Measurements from ENCODE around the gene GPR32.
A peak's percentile ranks its signal among the peaks of the same experiment; 100 is the strongest.
"Not testable (repeated sequence)": the region's sequence is repeated elsewhere in the genome, so short reads cannot be mapped to it uniquely, and the experiment has no call there.

The GPR32 gene

DNA sequence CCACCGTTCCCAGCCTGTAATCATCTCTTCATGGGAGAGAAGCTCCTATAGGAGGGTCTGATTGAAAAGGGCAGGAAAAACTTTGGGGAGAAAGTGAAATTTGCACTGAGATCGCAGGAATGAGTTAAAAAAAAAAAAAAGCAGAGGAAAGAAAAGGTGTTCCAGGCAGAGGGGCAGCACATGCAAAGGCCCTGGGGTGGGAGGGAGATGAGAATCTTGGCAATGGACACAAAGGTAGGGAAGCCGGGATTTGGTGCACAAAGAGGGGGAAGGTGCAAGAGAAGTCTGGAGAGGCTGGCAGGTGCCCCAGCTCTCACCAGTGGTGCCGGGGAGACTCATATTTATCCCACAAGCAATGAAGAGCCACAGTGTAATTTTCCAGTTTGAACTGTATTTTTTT lies 16.4 kb upstream of the GPR32 start:
- no peak overlapping the region for H3K23ac ChIP-seq (ENCODE audit: low read length)
- H3K79me2 ChIP-seq (ENCODE audit: control insufficient read depth, insufficient read depth, low read length) = no peaks in the 10 kb centered on the region
- no peaks in the 10 kb centered on the region for H3K79me1 ChIP-seq (ENCODE audit: low read length)
- no peaks in the 10 kb centered on the region for H3K27me3 ChIP-seq (ENCODE audit: insufficient read depth, low read length, poor library complexity)
- DNase-seq = no peak
- H2BK120ac ChIP-seq (ENCODE audit: low read depth, low read length) = no peak overlapping the region
- H3K4me3 ChIP-seq (ENCODE audit: low read length) = no peak overlapping the region
- no peaks in the 10 kb centered on the region for H3K36me3 ChIP-seq (ENCODE audit: control insufficient read depth, insufficient read depth, low read length)
- no peaks in the 10 kb centered on the region for H3K4me1 ChIP-seq (ENCODE audit: control insufficient read depth, low read depth, low read length)
- no peak overlapping the region for H3K4ac ChIP-seq (ENCODE audit: low read depth, low read length)
- no peak overlapping the region for H3K56ac ChIP-seq (ENCODE audit: low read length)
- no peak overlapping the region for H2BK15ac ChIP-seq (replicated peaks; ENCODE audit: low read depth)
- no peak overlapping the region for H3K4me2 ChIP-seq (ENCODE audit: low read length)
- no CpG with 5 or more reads among the region's 4 CpGs for WGBS (ENCODE audit: extremely low coverage, insufficient coverage, low lambda C conversion rate)
- no peak overlapping the region for H3K18ac ChIP-seq (ENCODE audit: low read length)
- H3K27ac ChIP-seq (ENCODE audit: low read depth, low read length) = no peak overlapping the region
- no peak overlapping the region for H2BK5ac ChIP-seq (ENCODE audit: low read length)
- H3K9ac ChIP-seq (ENCODE audit: low read length) = no peak overlapping the region
- H2AK5ac ChIP-seq (ENCODE audit: low read length) = no peak overlapping the region
- H4K8ac ChIP-seq (ENCODE audit: low read depth, low read length) = no peak overlapping the region
- H4K5ac ChIP-seq (ENCODE audit: low read length) = no peak overlapping the region

DNA sequence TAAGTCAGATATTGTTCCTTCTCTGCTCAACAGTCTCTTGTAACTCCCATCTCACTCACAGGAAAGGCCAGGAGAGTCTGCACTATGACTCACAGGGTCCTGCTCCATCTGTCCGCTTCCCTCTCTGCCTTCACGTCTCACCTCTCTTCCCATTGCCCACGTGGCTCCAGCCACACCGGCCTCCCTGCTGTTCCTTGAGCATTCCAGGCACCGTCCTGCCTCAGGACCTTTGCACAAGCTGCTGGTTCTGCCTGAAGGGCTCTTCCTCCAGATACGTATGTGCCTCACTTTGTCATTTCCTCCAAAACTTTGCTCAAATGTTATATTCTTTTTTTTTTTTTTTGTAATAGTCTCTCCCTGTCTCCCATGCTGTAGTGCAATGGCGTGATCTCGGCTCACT lies 14.0 kb upstream of the GPR32 start:
- not testable (repeated sequence) for H2BK15ac ChIP-seq (replicated peaks; ENCODE audit: low read depth); H2BK120ac ChIP-seq (ENCODE audit: low read depth, low read length); H3K56ac ChIP-seq (ENCODE audit: low read length); H3K23ac ChIP-seq (ENCODE audit: low read length); H3K4ac ChIP-seq (ENCODE audit: low read depth, low read length); DNase-seq; H3K27me3 ChIP-seq (ENCODE audit: insufficient read depth, low read length, poor library complexity); H3K9ac ChIP-seq (ENCODE audit: low read length); H3K4me3 ChIP-seq (ENCODE audit: low read length); H2BK5ac ChIP-seq (ENCODE audit: low read length); H3K79me1 ChIP-seq (ENCODE audit: low read length); H3K4me1 ChIP-seq (ENCODE audit: control insufficient read depth, low read depth, low read length); H3K18ac ChIP-seq (ENCODE audit: low read length); H4K8ac ChIP-seq (ENCODE audit: low read depth, low read length); H4K5ac ChIP-seq (ENCODE audit: low read length); H3K4me2 ChIP-seq (ENCODE audit: low read length); H3K36me3 ChIP-seq (ENCODE audit: control insufficient read depth, insufficient read depth, low read length); H3K27ac ChIP-seq (ENCODE audit: low read depth, low read length); H2AK5ac ChIP-seq (ENCODE audit: low read length); H3K79me2 ChIP-seq (ENCODE audit: control insufficient read depth, insufficient read depth, low read length)
- no CpG with 5 or more reads among the region's 8 CpGs for WGBS (ENCODE audit: extremely low coverage, insufficient coverage, low lambda C conversion rate)

DNA sequence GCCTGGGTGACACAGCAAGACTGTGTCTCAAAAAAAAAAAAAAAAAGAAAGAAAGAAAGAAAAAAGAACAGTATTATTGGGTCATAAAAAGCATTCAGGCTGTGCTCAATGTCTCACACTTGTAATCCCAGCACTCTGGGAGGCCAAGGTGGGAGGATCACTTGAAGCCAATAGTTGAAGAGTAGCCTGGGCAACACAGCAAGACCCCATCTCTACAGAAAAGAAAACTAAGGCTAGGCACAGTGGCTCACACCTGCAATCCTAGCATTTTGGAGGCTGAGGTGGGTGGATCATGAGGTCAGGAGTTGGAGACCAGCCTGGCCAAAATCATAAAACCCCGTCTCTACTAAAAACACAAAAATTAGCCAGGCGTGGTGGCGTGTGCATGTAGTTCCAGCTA lies 12.6 kb upstream of the GPR32 start:
- H3K79me1 ChIP-seq (ENCODE audit: low read length); H3K4ac ChIP-seq (ENCODE audit: low read depth, low read length); H2BK120ac ChIP-seq (ENCODE audit: low read depth, low read length); H2BK15ac ChIP-seq (replicated peaks; ENCODE audit: low read depth); H3K4me1 ChIP-seq (ENCODE audit: control insufficient read depth, low read depth, low read length); H3K56ac ChIP-seq (ENCODE audit: low read length); H3K4me2 ChIP-seq (ENCODE audit: low read length); DNase-seq; H2AK5ac ChIP-seq (ENCODE audit: low read length); H3K79me2 ChIP-seq (ENCODE audit: control insufficient read depth, insufficient read depth, low read length); H2BK5ac ChIP-seq (ENCODE audit: low read length); H3K4me3 ChIP-seq (ENCODE audit: low read length); H4K8ac ChIP-seq (ENCODE audit: low read depth, low read length); H3K27me3 ChIP-seq (ENCODE audit: insufficient read depth, low read length, poor library complexity); H3K18ac ChIP-seq (ENCODE audit: low read length); H3K27ac ChIP-seq (ENCODE audit: low read depth, low read length); H4K5ac ChIP-seq (ENCODE audit: low read length); H3K36me3 ChIP-seq (ENCODE audit: control insufficient read depth, insufficient read depth, low read length); H3K23ac ChIP-seq (ENCODE audit: low read length); H3K9ac ChIP-seq (ENCODE audit: low read length): not testable (repeated sequence)
- WGBS (ENCODE audit: extremely low coverage, insufficient coverage, low lambda C conversion rate) = no CpG with 5 or more reads among the region's 3 CpGs

GRCh38 chr19:50759076-50759475 lies 11.2 kb upstream of the GPR32 start:
- not testable (repeated sequence) for H3K23ac ChIP-seq (ENCODE audit: low read length); H3K79me2 ChIP-seq (ENCODE audit: control insufficient read depth, insufficient read depth, low read length); H3K27me3 ChIP-seq (ENCODE audit: insufficient read depth, low read length, poor library complexity); H3K36me3 ChIP-seq (ENCODE audit: control insufficient read depth, insufficient read depth, low read length); H2BK5ac ChIP-seq (ENCODE audit: low read length); H3K27ac ChIP-seq (ENCODE audit: low read depth, low read length); DNase-seq; H3K9ac ChIP-seq (ENCODE audit: low read length); H3K79me1 ChIP-seq (ENCODE audit: low read length); H2AK5ac ChIP-seq (ENCODE audit: low read length); H3K56ac ChIP-seq (ENCODE audit: low read length); H4K5ac ChIP-seq (ENCODE audit: low read length); H4K8ac ChIP-seq (ENCODE audit: low read depth, low read length); H3K4me3 ChIP-seq (ENCODE audit: low read length); H3K4ac ChIP-seq (ENCODE audit: low read depth, low read length); H3K4me2 ChIP-seq (ENCODE audit: low read length); H3K4me1 ChIP-seq (ENCODE audit: control insufficient read depth, low read depth, low read length); H2BK15ac ChIP-seq (replicated peaks; ENCODE audit: low read depth); H3K18ac ChIP-seq (ENCODE audit: low read length); H2BK120ac ChIP-seq (ENCODE audit: low read depth, low read length)
- no CpG with 5 or more reads among the region's 18 CpGs for WGBS (ENCODE audit: extremely low coverage, insufficient coverage, low lambda C conversion rate)

DNA sequence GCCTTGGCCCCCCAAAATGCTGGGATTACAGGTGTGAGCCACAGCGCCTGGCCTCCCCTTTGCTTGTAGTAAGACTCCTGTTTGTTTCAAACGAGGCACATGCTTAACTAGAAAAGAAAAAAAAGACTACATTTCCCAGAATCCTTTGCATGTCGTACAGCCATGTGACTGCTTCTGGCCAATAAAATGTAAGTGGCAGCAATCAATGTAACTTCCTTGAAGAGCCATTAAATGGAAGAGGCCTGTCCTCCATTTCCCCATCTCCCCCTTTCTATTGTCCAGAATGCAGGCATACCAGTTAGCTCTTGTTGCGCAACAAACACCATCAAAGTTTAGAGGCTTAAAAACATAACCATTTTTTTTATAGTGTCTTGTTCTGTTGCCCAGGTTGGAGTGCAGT lies 10.4 kb upstream of the GPR32 start:
- Histone ChIP-seq H3K23ac (ENCODE audit: low read length) (no peak overlapping the region), H3K79me1 (ENCODE audit: low read length) (no peaks in the 10 kb centered on the region), H3K79me2 (ENCODE audit: control insufficient read depth, insufficient read depth, low read length) (no peaks in the 10 kb centered on the region), H3K4me2 (ENCODE audit: low read length) (no peak overlapping the region), H4K5ac (ENCODE audit: low read length) (no peak overlapping the region), H2BK120ac (ENCODE audit: low read depth, low read length) (no peak overlapping the region), H3K4me3 (ENCODE audit: low read length) (no peak overlapping the region), H3K4me1 (ENCODE audit: control insufficient read depth, low read depth, low read length) (no peaks in the 10 kb centered on the region), H2BK15ac (replicated peaks; ENCODE audit: low read depth) (no peak overlapping the region), H3K27ac (ENCODE audit: low read depth, low read length) (no peak overlapping the region), H2BK5ac (ENCODE audit: low read length) (no peak overlapping the region), H3K9ac (ENCODE audit: low read length) (no peak overlapping the region), H3K27me3 (ENCODE audit: insufficient read depth, low read length, poor library complexity) (no peaks in the 10 kb centered on the region), H3K4ac (ENCODE audit: low read depth, low read length) (no peak overlapping the region), H2AK5ac (ENCODE audit: low read length) (no peak overlapping the region), H4K8ac (ENCODE audit: low read depth, low read length) (no peak overlapping the region), H3K36me3 (ENCODE audit: control insufficient read depth, insufficient read depth, low read length) (no peaks in the 10 kb centered on the region), H3K56ac (ENCODE audit: low read length) (no peak overlapping the region), H3K18ac (ENCODE audit: low read length) (no peak overlapping the region)
- WGBS (ENCODE audit: extremely low coverage, insufficient coverage, low lambda C conversion rate) = no CpG with 5 or more reads among the region's 4 CpGs
- DNase-seq = peak; percentile 54

DNA sequence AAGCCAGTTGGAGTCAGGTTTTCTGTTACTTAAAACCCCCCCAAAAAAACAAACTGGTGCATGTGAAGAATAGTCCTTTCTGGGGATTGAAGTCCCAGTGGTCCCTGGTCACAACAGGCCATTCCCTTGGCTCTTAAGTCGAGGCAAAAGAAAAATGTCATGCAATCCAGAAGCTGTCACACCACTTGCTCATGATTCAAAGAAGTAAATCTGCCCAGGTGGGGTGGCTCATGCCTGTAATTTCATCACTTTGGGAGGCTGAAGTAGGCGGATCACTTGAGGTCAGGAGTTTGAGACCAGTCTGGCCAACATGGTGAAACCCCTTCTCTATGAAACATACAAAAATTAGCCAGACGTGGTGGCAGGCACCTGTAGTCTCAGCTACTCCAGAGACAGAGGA lies 8.8 kb upstream of the GPR32 start:
- not testable (repeated sequence) for H3K27me3 ChIP-seq (ENCODE audit: insufficient read depth, low read length, poor library complexity); H3K23ac ChIP-seq (ENCODE audit: low read length); H3K27ac ChIP-seq (ENCODE audit: low read depth, low read length); H2BK15ac ChIP-seq (replicated peaks; ENCODE audit: low read depth); H3K79me1 ChIP-seq (ENCODE audit: low read length); H3K56ac ChIP-seq (ENCODE audit: low read length); H3K79me2 ChIP-seq (ENCODE audit: control insufficient read depth, insufficient read depth, low read length); H2BK5ac ChIP-seq (ENCODE audit: low read length); H3K4me2 ChIP-seq (ENCODE audit: low read length); H3K18ac ChIP-seq (ENCODE audit: low read length); H4K5ac ChIP-seq (ENCODE audit: low read length); H3K4me1 ChIP-seq (ENCODE audit: control insufficient read depth, low read depth, low read length); DNase-seq; H3K36me3 ChIP-seq (ENCODE audit: control insufficient read depth, insufficient read depth, low read length); H2AK5ac ChIP-seq (ENCODE audit: low read length); H3K4ac ChIP-seq (ENCODE audit: low read depth, low read length); H4K8ac ChIP-seq (ENCODE audit: low read depth, low read length); H3K4me3 ChIP-seq (ENCODE audit: low read length); H3K9ac ChIP-seq (ENCODE audit: low read length); H2BK120ac ChIP-seq (ENCODE audit: low read depth, low read length)
- WGBS (ENCODE audit: extremely low coverage, insufficient coverage, low lambda C conversion rate) = no CpG with 5 or more reads among the region's 3 CpGs

Measured in mesendoderm (in vitro differentiated cells).